Naive thymus-derived CD4-positive, alpha-beta T cell (primary cell): ENCODE data around the gene TAS2R39. TPM values are rescaled to one million over a fixed set of nuclear protein-coding genes. Genes with fewer than 3 reads are reported as not detected.
"Not testable (repeated sequence)": the region's sequence is repeated elsewhere in the genome, so short reads cannot be mapped to it uniquely, and the experiment has no call there.

Source experiments
- ATAC-seq: fragments of 150-1000 bp; cut with Tn5 transposase; 2 replicates; pipeline ENCODE4 v1.10.0; 2021; ENCODE audit warnings: mild to moderate bottlenecking, moderate library complexity
- CTCF ChIA-PET: fragments of 350-600 bp; sonication (Branson Sonifier 250); formaldehyde crosslinking; loops from one replicate; lab custom pipeline; 2021; ENCODE audit warnings: antibody characterized with exemption; lab: Charles Lee
- POLR2A ChIA-PET: fragments of 350-600 bp; sonication (Branson Sonifier 250); formaldehyde crosslinking; loops from one replicate; lab custom pipeline; 2021; ENCODE audit warnings: antibody characterized with exemption, inconsistent platforms; lab: Charles Lee
- DNase-seq, 9 donors: peaks; one replicate each; pipeline versions ENCODE4 v3.0.0 to v3.0.0-alpha.2; 2020 to 2022; ENCODE audit warnings: mixed read lengths in 1 of 9
- H3K27ac ChIP-seq: one replicate; pipeline ENCODE4 v1.7.0; 2013; ENCODE audit warnings: mild to moderate bottlenecking, low read depth, low read length, moderate library complexity
- H3K27me3 ChIP-seq, 2 donors: one replicate each; pipeline ENCODE4 v1.7.0; 2013; ENCODE audit warnings: low read length in 2 of 2, mild to moderate bottlenecking in 2 of 2, moderate library complexity in 2 of 2; ENCODE audit not compliant: control insufficient read depth in 2 of 2, insufficient read depth in 2 of 2
- H3K36me3 ChIP-seq, 3 experiments: 1 replicate in 2 of 3; 2 replicates in 1 of 3; pipeline ENCODE4 v1.7.0; 2013; ENCODE audit warnings: low read length in 3 of 3, mild to moderate bottlenecking in 3 of 3, moderate library complexity in 1 of 3; ENCODE audit not compliant: insufficient read depth in 3 of 3, control insufficient read depth in 2 of 3
- H3K4me1 ChIP-seq, 2 donors: one replicate each; pipeline ENCODE4 v1.7.0; 2013; ENCODE audit warnings: low read length in 2 of 2, mild to moderate bottlenecking in 2 of 2, moderate library complexity in 1 of 2; ENCODE audit not compliant: control insufficient read depth in 2 of 2, insufficient read depth in 2 of 2
- H3K4me3 ChIP-seq: 2 replicates; pipeline ENCODE4 v1.7.0; 2013; ENCODE audit warnings: mild to moderate bottlenecking, low read length
- H3K9me3 ChIP-seq, 3 experiments: 1 replicate in 2 of 3; 2 replicates in 1 of 3; pipeline ENCODE4 v1.7.0; 2013; ENCODE audit warnings: low read length in 3 of 3; ENCODE audit not compliant: control insufficient read depth in 2 of 3
- H3K27ac Mint-ChIP-seq, 9 donors: one replicate each; pipeline ENCODE4 v1.8.0; 2020 to 2022; ENCODE audit warnings: mixed read lengths in 9 of 9, mild to moderate bottlenecking in 8 of 9, moderate library complexity in 5 of 9, inconsistent platforms in 2 of 9
- H3K27me3 Mint-ChIP-seq, 5 donors: one replicate each; pipeline ENCODE4 v1.8.0; 2021 to 2022; ENCODE audit warnings: mixed read lengths in 5 of 5, mild to moderate bottlenecking in 1 of 5
- H3K36me3 Mint-ChIP-seq, 5 donors: one replicate each; pipeline ENCODE4 v1.8.0; 2020 to 2022; ENCODE audit warnings: mixed read lengths in 5 of 5, mild to moderate bottlenecking in 3 of 5, inconsistent platforms in 1 of 5
- H3K4me1 Mint-ChIP-seq, 7 donors: one replicate each; pipeline ENCODE4 v1.8.0; 2020 to 2022; ENCODE audit warnings: mixed read lengths in 7 of 7, mild to moderate bottlenecking in 3 of 7, inconsistent platforms in 1 of 7
- H3K4me3 Mint-ChIP-seq, 10 donors: one replicate each; pipeline ENCODE4 v1.8.0; 2020 to 2022; ENCODE audit warnings: mild to moderate bottlenecking in 10 of 10, mixed read lengths in 10 of 10, moderate library complexity in 6 of 10, inconsistent platforms in 2 of 10
- H3K9me3 Mint-ChIP-seq, 11 donors: one replicate each; pipeline ENCODE4 v1.8.0; 2020 to 2022; ENCODE audit warnings: mixed read lengths in 11 of 11, mild to moderate bottlenecking in 4 of 11, inconsistent platforms in 1 of 11, moderate library complexity in 1 of 11
- intact Hi-C, 2 donors: fragments of 100-400 bp; cut with micrococcal nuclease; formaldehyde crosslinking; loops; one replicate each; pipeline ENCODE4 v1.15.1; 2023
- polyA plus RNA-seq, 2 donors: library from polyadenylated mRNA; unstranded; fragments of 300-500 nt; fragmentation: Illumina TruSeq; gene quantifications; one replicate each; pipeline ENCODE4 v1.2.3, GENCODE V29; 2021
- total RNA-seq, 6 experiments: library from RNA in 5 of 6; stranded (reverse) in 5 of 6; gene quantifications; 1 replicate in 5 of 6; 2 replicates in 1 of 6; pipeline ENCODE4 v1.2.3 and lab custom pipeline; 2021 to 2026

TAS2R39 gene
- total and polyA plus RNA-seq, 7 experiments from 2014 or later: not detected

DNA sequence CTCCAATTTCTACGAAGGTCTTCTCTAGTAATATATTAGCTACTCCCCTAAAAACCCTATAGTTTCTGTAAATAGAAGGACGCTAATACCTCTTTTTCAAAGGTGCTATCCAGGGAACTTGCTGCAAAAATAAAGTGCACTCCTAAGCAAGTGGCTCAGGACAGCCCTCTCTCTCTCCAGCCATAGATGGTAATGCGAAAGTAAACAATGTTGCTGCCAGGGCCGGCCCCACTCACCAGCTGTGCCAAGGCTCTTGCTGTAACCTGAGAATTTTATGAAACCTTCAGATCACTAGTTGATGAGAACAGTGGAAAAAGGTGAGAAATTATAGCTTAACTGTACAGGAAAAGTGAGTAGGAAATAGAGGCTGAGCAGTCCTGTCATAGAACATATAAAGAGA, 10.9 kb upstream of the TAS2R39 start:
- DNase-seq: no peak
- Mint-ChIP-seq H3K27ac (no peak overlapping the region), H3K9me3 (peaks cover 0 to 8% (median 3%) of the 10 kb centered on the region in 11 donors), H3K4me1 (no peaks in the 10 kb centered on the region), H3K36me3 (peaks cover 0 to 4% (median 0%) of the 10 kb centered on the region in 5 donors), H3K27me3 (peaks cover 6 to 29% (median 17%) of the 10 kb centered on the region in 5 donors), H3K4me3 (no peak overlapping the region)
- no peak for ATAC-seq
- no peak overlapping the region for H3K4me3 ChIP-seq
- intact Hi-C loops: no loop called here
- no peaks in the 10 kb centered on the region for H3K36me3 ChIP-seq
- H3K27me3 ChIP-seq: no peaks in the 10 kb centered on the region
- ChIA-PET POLR2A (no interaction called here), CTCF (no interaction called here)
- H3K4me1 ChIP-seq: no peaks in the 10 kb centered on the region
- H3K9me3 ChIP-seq: peaks cover 0 to 2% (median 0%) of the 10 kb centered on the region in 3 experiments
- no peak overlapping the region for H3K27ac ChIP-seq

DNA sequence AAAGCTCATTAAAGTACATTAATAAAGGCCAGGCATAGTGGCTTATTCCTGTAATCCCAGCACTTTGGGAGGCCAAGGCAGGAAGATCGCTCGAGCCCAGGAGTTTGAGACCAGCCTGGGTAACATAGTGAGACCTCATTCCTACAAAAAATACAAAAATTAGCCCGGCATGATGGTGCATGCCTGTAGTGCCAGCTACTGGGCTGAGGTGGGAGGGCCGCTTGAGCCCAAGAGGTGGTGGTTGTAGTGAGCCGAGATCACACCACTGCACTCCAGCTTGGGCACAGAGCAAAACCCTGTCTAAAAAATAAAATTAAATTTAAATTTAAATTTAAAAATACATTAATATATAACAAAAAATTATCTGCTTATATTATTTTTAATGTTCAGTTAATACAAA, 7.1 kb upstream of the TAS2R39 start:
- Histone ChIP-seq H3K36me3 (no peaks in the 10 kb centered on the region), H3K27ac (no peak overlapping the region), H3K4me3 (no peak overlapping the region), H3K27me3 (no peaks in the 10 kb centered on the region), H3K9me3 (peaks cover 0 to 16% (median 0%) of the 10 kb centered on the region in 3 experiments), H3K4me1 (no peaks in the 10 kb centered on the region)
- Mint-ChIP-seq H3K4me3 (no peak overlapping the region), H3K27ac (no peak overlapping the region), H3K36me3 (peaks cover 0 to 7% (median 0%) of the 10 kb centered on the region in 5 donors), H3K9me3 (peaks cover 4 to 33% (median 16%) of the 10 kb centered on the region in 11 donors), H3K4me1 (no peaks in the 10 kb centered on the region), H3K27me3 (peaks cover 0 to 22% (median 6%) of the 10 kb centered on the region in 5 donors)
- DNase-seq (no peak), ATAC-seq (no peak)
- intact Hi-C loops: no loop called here
- CTCF ChIA-PET: no interaction called here
- POLR2A ChIA-PET: no interaction called here

DNA sequence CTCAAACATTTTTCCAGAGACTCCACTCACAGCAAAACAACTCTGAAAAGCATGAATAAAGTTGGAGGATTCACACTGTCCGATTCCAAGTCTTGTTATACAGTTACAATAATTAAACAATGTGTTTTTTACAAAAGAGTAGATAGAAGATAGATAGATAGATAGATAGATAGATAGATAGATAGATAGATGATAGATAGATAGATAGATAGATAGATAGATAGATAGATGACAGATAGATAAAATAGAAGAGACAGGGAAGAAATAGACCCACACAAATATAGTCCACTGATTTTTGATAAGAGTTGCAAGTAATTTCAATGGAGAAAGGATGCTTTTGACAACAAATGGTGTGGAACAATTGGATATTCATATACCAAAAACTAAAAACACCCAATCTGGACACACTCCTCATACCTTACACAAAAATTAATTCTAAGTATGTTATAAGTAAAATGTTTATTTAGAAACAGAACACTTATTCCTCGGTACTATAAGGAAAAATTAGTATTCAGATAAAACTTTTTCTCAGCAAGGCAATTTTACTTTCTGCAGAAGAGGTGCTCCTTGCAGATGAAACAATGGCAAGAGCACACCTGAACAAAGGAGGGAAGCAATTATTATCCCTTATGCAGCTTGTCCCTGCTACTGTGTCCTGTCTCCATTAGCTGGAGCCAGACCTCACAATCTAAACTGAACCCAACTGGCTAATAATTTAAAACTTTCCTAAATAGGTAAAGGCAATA, 5.7 kb upstream of the TAS2R39 start:
- ChIA-PET POLR2A (no interaction called here), CTCF (no interaction called here)
- Mint-ChIP-seq H3K36me3 (peaks cover 0 to 12% (median 0%) of the 10 kb centered on the region in 5 donors), H3K27ac (no peak overlapping the region), H3K9me3 (peaks cover 4 to 38% (median 18%) of the 10 kb centered on the region in 11 donors), H3K4me1 (no peaks in the 10 kb centered on the region), H3K4me3 (no peak overlapping the region), H3K27me3 (peaks cover 5 to 23% (median 7%) of the 10 kb centered on the region in 5 donors)
- H3K9me3 ChIP-seq: peaks cover 0 to 16% (median 0%) of the 10 kb centered on the region in 3 experiments
- H3K27ac ChIP-seq: no peak overlapping the region
- ATAC-seq (no peak), DNase-seq (no peak)
- no peaks in the 10 kb centered on the region for H3K4me1 ChIP-seq
- H3K4me3 ChIP-seq: no peak overlapping the region
- no peaks in the 10 kb centered on the region for H3K36me3 ChIP-seq
- no peaks in the 10 kb centered on the region for H3K27me3 ChIP-seq
- intact Hi-C loops: no loop called here

GRCh38 chr7:143180771-143181170, 2.4 kb upstream of the TAS2R39 start:
- H3K27ac ChIP-seq, ATAC-seq, POLR2A ChIA-PET, H3K36me3 ChIP-seq, H3K27ac Mint-ChIP-seq, DNase-seq, H3K27me3 ChIP-seq, H3K4me3 Mint-ChIP-seq, intact Hi-C loops, H3K4me3 ChIP-seq, H3K4me1 Mint-ChIP-seq, H3K4me1 ChIP-seq: not testable (repeated sequence)
- CTCF ChIA-PET: interaction anchor here (0.5 kb wide), 1 partner anchor 300 kb away, joined by 3 read pairs; no protein-coding TSS in a partner anchor
- Mint-ChIP-seq H3K9me3 (peaks cover 4 to 38% (median 18%) of the 10 kb centered on the region in 11 donors), H3K36me3 (peaks cover 0 to 12% (median 0%) of the 10 kb centered on the region in 5 donors), H3K27me3 (peaks cover 10 to 30% (median 20%) of the 10 kb centered on the region in 5 donors)
- peaks cover 0 to 16% (median 0%) of the 10 kb centered on the region in 3 experiments for H3K9me3 ChIP-seq

- intact Hi-C loops: no loop called here
- Mint-ChIP-seq H3K27me3 (peaks cover 14 to 31% (median 25%) of the 10 kb centered on the region in 5 donors), H3K27ac (no peak overlapping the region), H3K9me3 (peaks cover 4 to 38% (median 18%) of the 10 kb centered on the region in 11 donors), H3K4me3 (no peak overlapping the region), H3K36me3 (peaks cover 0 to 12% (median 0%) of the 10 kb centered on the region in 5 donors), H3K4me1 (no peaks in the 10 kb centered on the region)
- POLR2A ChIA-PET: no interaction called here
- no peak for DNase-seq
- no peaks in the 10 kb centered on the region for H3K36me3 ChIP-seq
- no peak overlapping the region for H3K27ac ChIP-seq
- peaks cover 0 to 16% (median 0%) of the 10 kb centered on the region in 3 experiments for H3K9me3 ChIP-seq
- H3K4me1 ChIP-seq: no peaks in the 10 kb centered on the region
- H3K4me3 ChIP-seq: no peak overlapping the region
- CTCF ChIA-PET: interaction anchor here (0.5 kb wide), 1 partner anchor 300 kb away, joined by 3 read pairs; no protein-coding TSS in a partner anchor
- no peak for ATAC-seq
- H3K27me3 ChIP-seq: no peaks in the 10 kb centered on the region
Measured at GRCh38 chr7:143181349-143181748, 1.9 kb upstream of the TAS2R39 start.

DNA sequence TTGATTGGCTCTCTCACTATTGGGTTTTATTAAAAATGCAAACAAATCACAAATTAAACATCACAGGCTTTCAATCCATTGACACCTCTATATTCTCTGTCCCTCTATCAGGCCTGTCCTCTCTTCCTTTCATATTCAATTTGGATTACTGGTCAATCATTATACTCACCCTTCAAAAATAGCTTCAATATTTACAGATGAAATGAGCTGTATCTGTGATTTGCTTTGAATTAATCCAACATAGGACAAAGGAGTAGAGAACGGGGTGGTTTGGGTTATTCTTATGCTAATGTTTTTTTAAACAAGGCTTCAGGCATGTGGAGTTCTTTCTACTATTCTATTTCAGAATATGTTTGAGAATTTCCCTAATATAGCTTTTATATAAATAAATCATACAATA, 2.3 kb downstream of the TAS2R39 start:
- H3K4me1 ChIP-seq: no peaks in the 10 kb centered on the region
- Mint-ChIP-seq H3K4me3 (no peak overlapping the region), H3K4me1 (no peaks in the 10 kb centered on the region), H3K36me3 (peaks cover 0 to 5% (median 0%) of the 10 kb centered on the region in 5 donors), H3K27ac (no peak overlapping the region), H3K9me3 (peaks cover 0 to 10% (median 4%) of the 10 kb centered on the region in 11 donors), H3K27me3 (peaks cover 14 to 31% (median 23%) of the 10 kb centered on the region in 5 donors)
- intact Hi-C loops: no loop called here
- ATAC-seq (no peak), DNase-seq (no peak)
- H3K9me3 ChIP-seq: no peaks in the 10 kb centered on the region
- CTCF ChIA-PET: no interaction called here
- no peaks in the 10 kb centered on the region for H3K36me3 ChIP-seq
- POLR2A ChIA-PET: no interaction called here
- no peak overlapping the region for H3K27ac ChIP-seq
- no peaks in the 10 kb centered on the region for H3K27me3 ChIP-seq
- no peak overlapping the region for H3K4me3 ChIP-seq
